AG09309 (cell line): ENCODE data around the gene ACVRL1.
"Not testable (repeated sequence)": the region's sequence is repeated elsewhere in the genome, so short reads cannot be mapped to it uniquely, and the experiment has no call there.

Experiments
- DNase-seq: peaks from one replicate; pipeline ENCODE4 v3.0.0-alpha.2; 2010; ENCODE audit warnings: low read depth
- H3K4me3 ChIP-seq: 2 replicates; pipeline ENCODE4 v1.5.1; 2011; ENCODE audit warnings: mild to moderate bottlenecking, low read depth, low read length, moderate library complexity; ENCODE audit not compliant: control insufficient read depth
- TF ChIP-seq, protein P1 (sequence below): IDR thresholded peaks from 2 replicates; pipeline ENCODE4 v1.5.1; 2011; ENCODE audit warnings: mild to moderate bottlenecking, low read depth, low read length, inconsistent platforms; ENCODE audit not compliant: insufficient read depth, control insufficient read depth; ENCODE audit errors: missing control alignments

Gene ACVRL1

DNA sequence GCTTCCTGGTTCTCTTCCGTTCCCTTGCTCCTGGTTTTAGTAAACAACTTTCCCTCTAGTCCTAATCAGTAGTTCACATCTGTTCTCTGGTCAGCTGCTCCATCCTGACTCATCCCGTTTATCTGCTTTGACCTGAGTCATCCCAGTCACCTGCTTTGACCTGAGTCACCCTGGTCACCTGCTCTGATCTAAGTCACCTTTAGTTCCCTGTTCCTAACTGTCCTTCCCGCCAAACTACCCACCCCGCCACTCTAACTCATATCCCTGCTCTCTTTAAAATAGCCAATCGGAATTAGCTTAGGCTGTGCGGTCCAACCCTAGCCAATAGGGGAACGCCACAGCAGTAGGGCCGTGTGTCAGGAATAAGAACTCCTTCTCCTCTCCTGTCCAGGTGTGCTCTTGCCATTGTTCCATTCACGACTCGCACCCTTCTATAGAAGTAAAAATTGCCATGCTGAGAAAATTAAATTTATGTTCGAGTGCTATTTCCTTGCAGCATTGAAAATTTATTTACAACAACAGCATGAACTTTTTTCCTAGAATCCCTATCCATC, 22.6 kb upstream of the ACVRL1 start:
- H3K4me3 ChIP-seq = no peak overlapping the region
- TF ChIP-seq, protein P1, sequence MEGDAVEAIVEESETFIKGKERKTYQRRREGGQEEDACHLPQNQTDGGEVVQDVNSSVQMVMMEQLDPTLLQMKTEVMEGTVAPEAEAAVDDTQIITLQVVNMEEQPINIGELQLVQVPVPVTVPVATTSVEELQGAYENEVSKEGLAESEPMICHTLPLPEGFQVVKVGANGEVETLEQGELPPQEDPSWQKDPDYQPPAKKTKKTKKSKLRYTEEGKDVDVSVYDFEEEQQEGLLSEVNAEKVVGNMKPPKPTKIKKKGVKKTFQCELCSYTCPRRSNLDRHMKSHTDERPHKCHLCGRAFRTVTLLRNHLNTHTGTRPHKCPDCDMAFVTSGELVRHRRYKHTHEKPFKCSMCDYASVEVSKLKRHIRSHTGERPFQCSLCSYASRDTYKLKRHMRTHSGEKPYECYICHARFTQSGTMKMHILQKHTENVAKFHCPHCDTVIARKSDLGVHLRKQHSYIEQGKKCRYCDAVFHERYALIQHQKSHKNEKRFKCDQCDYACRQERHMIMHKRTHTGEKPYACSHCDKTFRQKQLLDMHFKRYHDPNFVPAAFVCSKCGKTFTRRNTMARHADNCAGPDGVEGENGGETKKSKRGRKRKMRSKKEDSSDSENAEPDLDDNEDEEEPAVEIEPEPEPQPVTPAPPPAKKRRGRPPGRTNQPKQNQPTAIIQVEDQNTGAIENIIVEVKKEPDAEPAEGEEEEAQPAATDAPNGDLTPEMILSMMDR = no peak
- DNase-seq = no peak

DNA sequence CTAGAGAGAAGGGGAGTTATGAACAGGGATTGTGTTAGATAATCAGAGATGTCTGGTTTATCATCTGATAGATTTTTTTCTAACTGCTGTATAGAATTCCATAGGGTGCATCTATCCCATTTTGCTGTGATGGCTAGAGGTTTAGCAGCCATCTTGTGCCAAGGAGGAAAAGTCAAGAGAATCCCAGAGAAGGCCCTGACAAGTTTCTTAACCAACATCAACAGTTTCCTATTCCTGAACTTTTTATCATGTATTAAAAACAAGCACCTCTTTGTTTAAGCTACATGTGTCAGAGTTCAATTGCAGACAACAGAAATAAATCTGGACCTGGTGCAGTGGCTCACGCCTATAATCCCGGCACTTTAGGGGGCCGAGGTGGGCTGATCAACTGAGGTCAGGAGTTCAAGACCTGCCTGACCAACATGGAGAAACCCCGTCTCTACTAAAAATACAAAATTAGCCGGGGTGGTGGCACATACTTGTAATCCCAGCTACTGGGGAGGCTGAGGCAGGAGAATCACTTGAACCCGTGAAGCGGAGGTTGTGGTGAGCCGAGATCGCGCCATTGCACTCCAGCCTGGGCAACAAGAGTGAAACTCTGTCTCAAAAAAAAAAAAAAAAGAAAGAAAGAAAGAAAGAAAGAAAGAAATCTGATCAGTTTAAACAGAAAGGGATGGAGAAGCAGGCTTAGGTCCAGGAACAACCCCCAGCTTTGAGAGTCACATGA, 21.8 kb upstream of the ACVRL1 start:
- DNase-seq, H3K4me3 ChIP-seq: not testable (repeated sequence)

DNA sequence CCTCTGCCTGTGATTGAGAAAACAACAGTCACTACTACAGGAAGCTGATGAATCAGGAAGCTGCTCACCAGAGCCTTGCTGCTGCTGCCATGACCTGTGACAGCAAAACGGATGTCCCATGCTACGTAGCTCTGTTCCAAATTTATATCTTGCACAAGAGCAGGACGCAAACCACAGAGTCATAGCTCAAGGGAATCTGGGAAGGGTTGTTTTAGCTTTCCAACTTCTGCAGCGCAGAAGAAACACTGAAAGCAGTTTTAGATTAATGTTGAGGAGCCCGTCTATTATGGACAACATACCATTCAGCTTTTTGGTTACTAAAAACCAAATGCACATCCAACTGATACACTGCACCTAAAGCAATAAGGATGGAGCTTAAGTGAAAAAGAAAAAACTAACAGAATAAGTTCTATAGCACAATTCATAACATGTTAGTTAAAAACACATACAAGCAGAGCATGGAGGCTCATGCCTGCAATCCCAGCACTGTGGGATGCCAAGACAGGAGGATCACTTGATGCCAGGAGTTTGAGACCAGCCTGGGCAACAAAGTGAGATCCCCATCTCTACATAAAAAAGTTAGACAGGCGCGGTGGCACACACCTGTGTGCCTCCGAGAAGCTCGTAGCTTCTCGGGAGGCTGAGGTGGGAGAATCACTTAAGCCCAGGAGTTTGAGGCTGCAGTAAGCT, 21.1 kb upstream of the ACVRL1 start:
- TF ChIP-seq, protein P1 = no peak
- no peak overlapping the region for H3K4me3 ChIP-seq
- DNase-seq = peak; percentile 92

DNA sequence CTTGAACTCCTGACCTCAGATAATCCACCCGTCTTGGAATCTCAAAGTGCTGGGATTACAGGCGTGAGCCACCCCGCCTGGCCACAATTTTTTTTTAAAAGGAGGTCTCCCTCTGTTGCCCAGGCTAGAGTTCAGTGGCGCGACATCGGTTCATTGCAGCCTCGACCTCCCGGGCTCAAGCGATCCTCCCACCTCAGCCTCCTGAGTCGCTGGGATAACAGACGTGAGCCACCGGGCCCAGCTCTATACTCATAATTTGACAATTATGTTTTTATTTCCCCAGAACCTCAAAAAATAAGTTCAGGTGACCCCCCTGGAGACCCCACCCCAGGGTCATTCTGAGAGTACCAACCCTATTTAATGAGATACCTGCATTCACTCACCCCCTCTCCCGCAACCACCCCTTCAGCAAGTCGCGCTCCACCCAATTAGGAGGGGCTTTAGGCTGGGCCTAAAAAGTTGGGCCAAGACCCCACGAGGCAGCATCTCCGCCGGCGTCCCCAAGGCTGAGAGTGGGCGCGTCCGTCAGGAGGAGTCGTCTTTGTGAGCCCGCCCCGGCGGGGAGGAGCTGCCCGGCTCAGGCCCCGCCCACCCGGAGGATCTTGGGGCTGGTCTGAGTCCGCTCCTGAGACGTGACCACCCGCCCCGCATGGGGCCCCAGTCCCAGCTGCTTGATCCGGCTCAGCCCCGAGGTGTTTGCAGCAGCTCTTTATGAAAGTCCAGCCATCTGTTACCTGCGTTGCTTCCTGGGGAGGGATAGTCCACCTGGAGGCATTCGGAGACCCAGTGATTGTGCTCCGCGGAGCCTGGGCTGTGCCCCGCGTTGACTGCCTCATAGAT, 19.6 kb upstream of the ACVRL1 start, which contains the start of gene ANKRD33:
TSS of gene ANKRD33 (plus strand) at position 628 of the 840 bp plus-strand sequence. CDS start at position 712, 84 bp downstream.
- no peak for DNase-seq
- no peak within 1 kb of the TSS for H3K4me3 ChIP-seq
- TF ChIP-seq, protein P1 = no peak

DNA sequence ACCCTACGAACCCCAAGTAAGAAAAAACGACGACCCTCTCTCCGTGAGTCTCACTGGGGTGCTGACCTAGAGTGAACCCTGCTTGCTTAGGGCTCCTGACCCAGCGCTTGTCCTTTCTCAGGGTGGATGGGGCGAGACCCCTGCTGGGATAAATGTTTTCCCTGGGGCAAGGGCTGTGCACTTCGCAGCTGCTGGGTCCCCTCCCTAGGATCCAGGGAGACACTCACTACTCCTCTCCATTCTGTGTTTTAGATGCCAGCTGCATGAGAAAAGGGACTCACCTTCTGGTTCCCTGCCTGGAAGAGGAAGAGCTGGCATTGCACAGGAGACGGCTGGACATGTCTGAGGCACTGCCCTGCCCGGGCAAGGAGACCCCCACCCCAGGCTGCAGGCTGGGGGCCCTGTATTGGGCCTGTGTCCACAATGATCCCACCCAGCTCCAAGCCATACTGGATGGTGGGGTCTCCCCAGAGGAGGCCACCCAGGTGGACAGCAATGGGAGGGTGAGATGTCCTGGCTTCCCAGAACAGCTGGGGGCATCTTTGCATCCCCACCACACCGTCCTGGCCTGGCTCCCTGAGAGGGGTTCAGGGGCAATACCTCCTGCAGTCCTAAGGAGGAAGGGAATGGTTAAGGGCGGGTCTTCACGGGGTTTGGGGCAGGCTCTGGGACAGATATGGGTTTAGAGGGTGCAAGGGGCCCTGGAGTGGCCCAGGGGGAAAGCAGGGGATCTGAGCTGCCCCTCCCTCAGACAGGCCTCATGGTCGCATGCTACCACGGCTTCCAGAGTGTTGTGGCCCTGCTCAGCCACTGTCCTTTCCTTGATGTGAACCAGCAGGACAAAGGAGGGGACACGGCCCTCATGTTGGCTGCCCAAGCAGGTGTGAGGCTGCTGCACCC, 18.7 kb upstream of the ACVRL1 start:
- DNase-seq = no peak
- H3K4me3 ChIP-seq = no peak overlapping the region
- TF ChIP-seq, protein P1 = no peak

DNA sequence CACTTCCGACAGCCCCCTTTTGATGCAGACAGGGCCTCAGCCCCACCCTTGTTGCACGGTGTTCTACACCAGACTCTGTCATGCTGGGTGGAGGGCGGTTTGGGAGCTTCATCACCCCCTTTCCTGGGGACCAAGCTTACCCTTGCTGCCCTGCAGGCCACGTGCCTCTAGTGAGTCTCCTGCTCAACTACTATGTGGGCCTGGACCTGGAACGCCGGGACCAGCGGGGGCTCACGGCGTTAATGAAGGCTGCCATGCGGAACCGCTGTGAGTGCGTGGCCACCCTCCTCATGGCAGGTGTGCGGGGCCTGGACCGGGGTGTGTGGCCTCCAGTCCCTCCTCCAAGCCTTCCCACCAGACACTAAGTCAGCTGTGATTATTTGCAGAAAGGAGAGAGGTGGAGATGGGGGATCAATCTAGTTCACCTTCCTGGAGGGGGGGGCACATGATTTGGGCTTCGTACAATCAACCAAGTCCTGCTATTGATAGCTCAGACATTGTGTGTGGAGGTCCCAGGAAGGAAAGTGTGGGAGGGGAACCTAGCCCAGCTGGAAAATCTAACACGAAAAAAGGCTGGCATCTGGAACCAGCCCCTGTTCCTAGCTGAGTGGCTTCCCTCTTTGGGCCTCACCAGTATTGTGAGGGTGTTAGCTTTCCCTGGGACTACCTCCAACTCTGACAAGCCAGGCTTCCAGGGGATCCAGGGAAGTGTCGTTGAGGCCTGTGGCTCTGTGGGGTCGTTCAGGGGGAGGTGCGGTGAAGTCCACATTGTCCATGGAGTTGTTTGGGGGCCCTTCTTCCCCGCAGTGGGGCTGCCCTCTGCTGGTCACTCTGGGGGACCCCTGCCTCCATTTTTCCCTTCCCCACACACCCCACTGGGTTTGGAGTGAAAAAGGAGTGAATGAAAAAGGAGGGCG, 17.8 kb upstream of the ACVRL1 start:
- no peak for DNase-seq
- TF ChIP-seq, protein P1 = peak; percentile 29
- H3K4me3 ChIP-seq = no peak overlapping the region
